Endothelial cell of hepatic sinusoid (primary cell): ENCODE data around the gene CDC6.

ENCODE experiments used
- in situ Hi-C: cut with HindIII; loops from 2 replicates; pipeline ENCODE4 v1.10.0; 2017; ENCODE audit warnings: low sequenced_read_pairs

Gene CDC6

GRCh38 chr17:40309031-40309948 lies 21.6 kb downstream of the CDC6 start, which contains the start of gene RARA:
Gene RARA (plus strand): TSS chr17:40309180. CDS start chr17:40331219, 22,039 bp downstream.
- in situ Hi-C loops: no loop called here

- in situ Hi-C loops: no loop called here
These were observed 22.4 kb downstream of the CDC6 start for GRCh38 chr17:40309949-40310510.

GRCh38 chr17:40310882-40311391 lies 23.3 kb downstream of the CDC6 start:
- in situ Hi-C loops: no loop called here

GRCh38 chr17:40311575-40311974 lies 23.9 kb downstream of the CDC6 start:
- in situ Hi-C loops: no loop called here

- in situ Hi-C loops: no loop called here
These were observed 24.6 kb downstream of the CDC6 start for GRCh38 chr17:40312131-40312731.

- in situ Hi-C loops: no loop called here
These were observed 25.4 kb downstream of the CDC6 start for GRCh38 chr17:40312893-40313667.

- in situ Hi-C loops: no loop called here
These were observed 26.2 kb downstream of the CDC6 start for GRCh38 chr17:40313668-40314583.

GRCh38 chr17:40314584-40314956 lies 26.9 kb downstream of the CDC6 start:
- in situ Hi-C loops: no loop called here

GRCh38 chr17:40315206-40315605 lies 27.5 kb downstream of the CDC6 start:
- in situ Hi-C loops: loop anchor here (5.0 kb wide), 1 partner anchor 48 kb away; no protein-coding TSS in a partner anchor

- in situ Hi-C loops: loop anchor here (5.0 kb wide), 1 partner anchor 49 kb away; no protein-coding TSS in a partner anchor
These were observed 28.2 kb downstream of the CDC6 start for GRCh38 chr17:40315678-40316570.

GRCh38 chr17:40316571-40317344 lies 29.1 kb downstream of the CDC6 start:
- in situ Hi-C loops: loop anchor here (5.0 kb wide), 1 partner anchor 49 kb away; no protein-coding TSS in a partner anchor

GRCh38 chr17:40317345-40317873 lies 29.7 kb downstream of the CDC6 start:
- in situ Hi-C loops: loop anchor here (5.0 kb wide), 1 partner anchor 50 kb away; no protein-coding TSS in a partner anchor

GRCh38 chr17:40317880-40318829 lies 30.5 kb downstream of the CDC6 start:
- in situ Hi-C loops: loop anchor here (5.0 kb wide), 1 partner anchor 51 kb away; no protein-coding TSS in a partner anchor

GRCh38 chr17:40318830-40319391 lies 31.2 kb downstream of the CDC6 start:
- in situ Hi-C loops: loop anchor here (5.0 kb wide), 1 partner anchor 52 kb away; no protein-coding TSS in a partner anchor

- in situ Hi-C loops: loop anchor here (5.0 kb wide), 1 partner anchor 53 kb away; no protein-coding TSS in a partner anchor
These were observed 32.2 kb downstream of the CDC6 start for GRCh38 chr17:40319651-40320540.
